AG09309 (cell line): Measurements from ENCODE around the gene CLP1.
"Not testable (repeated sequence)": the region's sequence is repeated elsewhere in the genome, so short reads cannot be mapped to it uniquely, and the experiment has no call there.

ENCODE experiments used
- DNase-seq: peaks from one replicate; pipeline ENCODE4 v3.0.0-alpha.2; 2010; ENCODE audit warnings: low read depth
- H3K4me3 ChIP-seq: 2 replicates; pipeline ENCODE4 v1.5.1; 2011; ENCODE audit warnings: mild to moderate bottlenecking, low read depth, low read length, moderate library complexity; ENCODE audit not compliant: control insufficient read depth
- CTCF ChIP-seq: IDR thresholded peaks from 2 replicates; pipeline ENCODE4 v1.5.1; 2011; ENCODE audit warnings: mild to moderate bottlenecking, low read depth, low read length, inconsistent platforms; ENCODE audit not compliant: insufficient read depth, control insufficient read depth; ENCODE audit errors: missing control alignments

The CLP1 gene

DNA sequence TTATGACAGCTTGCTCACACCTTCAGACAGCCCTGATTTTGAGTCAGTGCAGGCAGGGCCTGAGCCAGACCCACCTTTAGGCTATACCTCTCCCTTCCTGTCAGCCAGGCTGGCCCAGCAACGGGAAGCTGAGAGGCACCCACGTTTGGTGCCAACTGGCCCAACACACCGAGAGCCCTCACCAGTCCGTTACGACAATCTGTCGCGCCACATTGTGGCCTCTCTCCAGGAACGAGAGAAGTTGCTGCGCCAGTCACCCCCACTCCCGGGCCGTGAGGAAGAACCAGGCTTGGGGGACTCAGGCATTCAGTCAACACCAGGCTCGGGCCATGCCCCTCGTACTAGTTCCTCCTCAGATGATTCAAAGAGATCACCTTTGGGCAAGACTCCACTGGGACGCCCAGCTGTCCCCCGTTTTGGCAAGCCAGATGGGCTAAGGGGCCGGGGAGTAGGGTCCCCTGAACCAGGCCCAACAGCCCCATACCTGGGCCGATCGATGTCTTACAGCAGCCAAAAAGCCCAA, 41.3 kb downstream of the CLP1 start:
- no peak for DNase-seq
- H3K4me3 ChIP-seq, result no peak overlapping the region
- no peak for TF ChIP-seq CTCF

- TF ChIP-seq CTCF, result no peak
- DNase-seq, result no peak
- no peak overlapping the region for H3K4me3 ChIP-seq
Measured at GRCh38 chr11:57699813-57700212, 42.3 kb downstream of the CLP1 start.

DNA sequence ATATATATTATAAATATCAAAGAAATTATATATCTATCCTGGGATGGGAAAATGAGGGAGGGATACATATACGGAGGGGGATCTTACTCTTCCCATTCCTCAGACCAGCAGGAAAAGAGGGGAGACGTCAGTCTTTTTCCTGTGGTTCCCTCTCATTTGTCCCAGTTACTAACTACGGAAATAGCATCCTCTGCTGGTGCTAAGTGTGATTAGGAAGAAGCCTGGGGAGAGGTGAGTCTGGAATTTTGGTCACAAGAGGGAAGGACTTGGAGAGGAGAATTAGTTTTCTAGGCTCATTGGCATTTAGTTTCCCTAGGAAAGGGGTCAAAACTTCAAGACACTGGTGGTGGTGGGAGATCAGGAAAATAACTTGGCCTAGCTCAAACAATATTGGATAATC, 42.9 kb downstream of the CLP1 start:
- H3K4me3 ChIP-seq, result no peak overlapping the region
- no peak for TF ChIP-seq CTCF
- no peak for DNase-seq

- no peak for DNase-seq
- TF ChIP-seq CTCF, result no peak
- no peak overlapping the region for H3K4me3 ChIP-seq
Measured at GRCh38 chr11:57703341-57703740, 45.8 kb downstream of the CLP1 start.

DNA sequence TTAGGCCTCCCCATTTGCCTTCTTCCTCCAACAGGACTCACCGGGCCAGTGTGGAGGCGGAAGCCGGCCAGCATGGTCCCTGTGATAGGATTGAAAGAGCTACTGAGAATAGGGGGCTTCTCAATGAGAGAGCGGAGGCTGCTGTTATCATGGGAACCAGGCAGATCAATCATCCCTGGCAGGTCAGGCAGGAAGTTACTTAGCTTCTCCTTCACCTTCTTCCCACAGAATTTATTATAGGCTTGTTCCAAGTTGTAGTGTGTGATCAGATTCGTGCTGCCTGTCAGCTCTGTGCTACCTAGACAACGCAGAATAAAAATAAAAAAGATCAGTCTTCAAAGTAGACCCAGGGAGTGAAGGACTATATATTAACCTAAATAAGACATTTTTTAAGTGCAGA, 47.4 kb downstream of the CLP1 start:
- no peak for TF ChIP-seq CTCF
- H3K4me3 ChIP-seq, result no peak overlapping the region
- no peak for DNase-seq

DNA sequence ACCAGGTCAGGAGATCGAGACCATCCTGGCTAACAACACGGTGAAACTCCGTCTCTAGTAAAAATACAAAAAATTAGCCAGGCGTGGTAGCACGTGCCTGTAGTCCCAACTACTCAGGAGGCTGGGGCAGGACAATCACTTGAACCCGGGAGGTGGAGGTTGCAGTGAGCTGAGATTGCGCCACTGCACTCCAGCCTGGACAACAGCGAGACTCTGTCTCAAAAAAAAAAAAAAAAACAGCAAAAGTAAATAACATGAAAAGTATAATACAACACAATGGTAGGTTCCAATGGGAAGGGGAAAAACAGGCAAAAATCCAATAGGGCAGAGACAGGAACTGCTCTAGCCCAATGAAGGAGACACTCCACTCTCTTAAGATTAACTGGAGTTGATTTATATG, 47.9 kb downstream of the CLP1 start:
- H3K4me3 ChIP-seq, DNase-seq: not testable (repeated sequence)

- no peak for TF ChIP-seq CTCF
- no peak overlapping the region for H3K4me3 ChIP-seq
- no peak for DNase-seq
Measured at GRCh38 chr11:57709802-57710367, 52.3 kb downstream of the CLP1 start.
